Right cardiac atrium (tissue), 5 donors: ENCODE data around the gene LINC00237. TPM values are rescaled to one million over a fixed set of nuclear protein-coding genes. Genes with fewer than 3 reads are reported as not detected.

Source experiments
- ATAC-seq, 2 donors: fragments of 200-7000 bp; cut with Tn5 transposase; one replicate each; pipeline versions ENCODE4 v1.8.0 to v1.9.1; 2020; ENCODE audit warnings: moderate library complexity in 2 of 2, mild to moderate bottlenecking in 1 of 2
- DNase-seq, 3 donors: peaks; one replicate each; pipeline ENCODE4 v3.0.0-alpha.2; 2020
- H3K27ac ChIP-seq: one replicate; pipeline ENCODE4 v1.5.1; 2013; ENCODE audit warnings: mild to moderate bottlenecking, low read length, control low read depth, moderate library complexity
- H3K27me3 ChIP-seq: one replicate; pipeline ENCODE4 v1.6.1; 2013; ENCODE audit not compliant: control insufficient read depth, insufficient read depth
- H3K4me1 ChIP-seq: one replicate; pipeline ENCODE4 v1.6.1; 2013; ENCODE audit warnings: low read length; ENCODE audit not compliant: control insufficient read depth, insufficient read depth
- H3K4me3 ChIP-seq: one replicate; pipeline ENCODE4 v1.5.1; 2013; ENCODE audit warnings: low read length, control low read depth
- H3K9me3 ChIP-seq: one replicate; pipeline ENCODE4 v1.6.1; 2013; ENCODE audit warnings: low read length; ENCODE audit not compliant: control insufficient read depth
- WGBS: extraction: QIAGEN DNeasy Blood & Tissue Kit; methylation state at CpG from one replicate; pipeline ENCODE4 v1.1.7; 2013; 5-methylcytosine and 5-hydroxymethylcytosine counted together
- intact Hi-C, 4 donors: fragments of 100-400 bp; cut with DNase I; formaldehyde crosslinking; loops; one replicate each; pipeline versions ENCODE4 v1.11.0 to v1.14.0; 2022 to 2023
- polyA plus RNA-seq: library from polyadenylated mRNA; stranded (reverse); fragments of 200-250 nt; gene quantifications from one replicate; pipeline ENCODE4 v1.2.3, GENCODE V29; 2013
- total RNA-seq, 4 donors: library from RNA; stranded (reverse); fragmentation: NEBNext Ultra II Directional; extraction: Animal tissue kit (Norgen Biotek cat#: 25700); gene quantifications; one replicate each; pipeline ENCODE4 v1.2.1, GENCODE V29; 2021
- donor health status: healthy with polysubstance abuse.
- donor health status: DM: no; HTN: yes; CAD: no.
- donor health status: DM: no; HTN: no; CAD: no.
- donor health status: DM: no; HTN: yes; CAD: no; lungs with severe emphysema.
- donor health status: DM: yes; HTN: yes; CAD: no.

The LINC00237 gene
- total and polyA plus RNA-seq, 5 donors = not detected

GRCh38 chr20:21124190-21124589, 18.0 kb upstream of the LINC00237 start:
- WGBS = 90% methylated on average over 3 of the region's 3 CpGs
- ATAC-seq (no peak), DNase-seq (no peak)
- no peak overlapping the region for H3K4me3 ChIP-seq
- H3K9me3 ChIP-seq = no peaks in the 10 kb centered on the region
- H3K27me3 ChIP-seq = no peaks in the 10 kb centered on the region
- H3K4me1 ChIP-seq = no peaks in the 10 kb centered on the region
- no peak overlapping the region for H3K27ac ChIP-seq
- intact Hi-C loops = no loop called here

GRCh38 chr20:21118782-21119181, 12.6 kb upstream of the LINC00237 start:
- intact Hi-C loops = no loop called here
- Histone ChIP-seq H3K27me3 (no peaks in the 10 kb centered on the region), H3K4me3 (no peak overlapping the region), H3K27ac (no peak overlapping the region), H3K9me3 (no peaks in the 10 kb centered on the region), H3K4me1 (no peaks in the 10 kb centered on the region)
- ATAC-seq (no peak), DNase-seq (no peak)
- WGBS = 94% methylated on average over 2 of the region's 2 CpGs

GRCh38 chr20:21118138-21118537, 12.0 kb upstream of the LINC00237 start:
- Histone ChIP-seq H3K4me3 (no peak overlapping the region), H3K4me1 (no peaks in the 10 kb centered on the region), H3K9me3 (no peaks in the 10 kb centered on the region), H3K27me3 (no peaks in the 10 kb centered on the region), H3K27ac (no peak overlapping the region)
- intact Hi-C loops = no loop called here
- 65% methylated on average over 4 of the region's 4 CpGs for WGBS
- no peak for DNase-seq
- ATAC-seq = no peak

- H3K4me1 ChIP-seq = no peaks in the 10 kb centered on the region
- H3K4me3 ChIP-seq = no peak overlapping the region
- 75% methylated on average over 4 of the region's 4 CpGs for WGBS
- intact Hi-C loops = no loop called here
- H3K27ac ChIP-seq = no peak overlapping the region
- no peaks in the 10 kb centered on the region for H3K27me3 ChIP-seq
- no peaks in the 10 kb centered on the region for H3K9me3 ChIP-seq
- no peak for ATAC-seq
- no peak for DNase-seq
Observed at GRCh38 chr20:21117521-21117920, 11.4 kb upstream of the LINC00237 start.

GRCh38 chr20:21114584-21114983, 8.4 kb upstream of the LINC00237 start:
- no peak for ATAC-seq
- 86% methylated on average over 15 of the region's 15 CpGs for WGBS

GRCh38 chr20:21113697-21114096, 7.5 kb upstream of the LINC00237 start:
- H3K4me3 ChIP-seq = no peak overlapping the region
- no peaks in the 10 kb centered on the region for H3K4me1 ChIP-seq
- H3K27ac ChIP-seq = no peak overlapping the region
- no peaks in the 10 kb centered on the region for H3K27me3 ChIP-seq
- H3K9me3 ChIP-seq = no peaks in the 10 kb centered on the region
- WGBS = 84% methylated on average over 4 of the region's 4 CpGs
- intact Hi-C loops = no loop called here
- DNase-seq = no peak
- ATAC-seq = no peak

More at GRCh38 chr20:21114584-21114983, 8.4 kb upstream of the LINC00237 start:
- Histone ChIP-seq H3K4me1 (no peaks in the 10 kb centered on the region), H3K27me3 (no peaks in the 10 kb centered on the region), H3K9me3 (no peaks in the 10 kb centered on the region), H3K4me3 (no peak overlapping the region), H3K27ac (no peak overlapping the region)
- intact Hi-C loops = no loop called here
- DNase-seq = no peak

- no peaks in the 10 kb centered on the region for H3K4me1 ChIP-seq
- H3K9me3 ChIP-seq = no peaks in the 10 kb centered on the region
- H3K27me3 ChIP-seq = peaks cover 3% of the 10 kb centered on the region
- intact Hi-C loops = no loop called here
- ATAC-seq (no peak), DNase-seq (no peak)
- no peak overlapping the region for H3K4me3 ChIP-seq
- WGBS = 74% methylated on average over 2 of the region's 2 CpGs
- H3K27ac ChIP-seq = no peak overlapping the region
Observed at GRCh38 chr20:21111416-21111815, 5.3 kb upstream of the LINC00237 start.

GRCh38 chr20:21110811-21111210, 4.7 kb upstream of the LINC00237 start:
- intact Hi-C loops = no loop called here
- WGBS = 61% methylated on average over 1 of the region's 1 CpG
- Histone ChIP-seq H3K9me3 (no peaks in the 10 kb centered on the region), H3K27ac (no peak overlapping the region), H3K27me3 (peaks cover 3% of the 10 kb centered on the region), H3K4me1 (peaks cover under 1% of the 10 kb centered on the region), H3K4me3 (no peak overlapping the region)
- no peak for DNase-seq
- ATAC-seq = no peak

GRCh38 chr20:21109144-21109543, 3.0 kb upstream of the LINC00237 start:
- 94% methylated on average over 2 of the region's 2 CpGs for WGBS
- H3K9me3 ChIP-seq = no peaks in the 10 kb centered on the region
- H3K27me3 ChIP-seq = peaks cover 3% of the 10 kb centered on the region
- no peak overlapping the region for H3K27ac ChIP-seq
- ATAC-seq (no peak), DNase-seq (no peak)
- intact Hi-C loops = no loop called here
- peaks cover 3% of the 10 kb centered on the region for H3K4me1 ChIP-seq
- H3K4me3 ChIP-seq = no peak overlapping the region

GRCh38 chr20:21105429-21106170, 558 bp downstream of the LINC00237 start:
- intact Hi-C loops = no loop called here
- DNase-seq = peak in 1 of 3 donors; percentile 33
- Histone ChIP-seq H3K27me3 (peaks cover 3% of the 10 kb centered on the region), H3K27ac (no peak overlapping the region), H3K4me3 (peak overlapping the region; percentile 39), H3K4me1 (peaks cover 7% of the 10 kb centered on the region), H3K9me3 (no peaks in the 10 kb centered on the region)
- no peak for ATAC-seq
- 2% methylated on average over 50 of the region's 50 CpGs for WGBS

GRCh38 chr20:21104921-21105320, 1.2 kb downstream of the LINC00237 start:
- ATAC-seq = no peak
- Histone ChIP-seq H3K27me3 (peaks cover 3% of the 10 kb centered on the region), H3K4me1 (peaks cover 7% of the 10 kb centered on the region), H3K4me3 (no peak overlapping the region), H3K9me3 (no peaks in the 10 kb centered on the region), H3K27ac (no peak overlapping the region)
- intact Hi-C loops = no loop called here
- 7% methylated on average over 16 of the region's 16 CpGs for WGBS
- DNase-seq = no peak

- intact Hi-C loops = no loop called here
- Histone ChIP-seq H3K27me3 (peaks cover 3% of the 10 kb centered on the region), H3K4me1 (peaks cover 7% of the 10 kb centered on the region), H3K27ac (no peak overlapping the region), H3K4me3 (no peak overlapping the region), H3K9me3 (no peaks in the 10 kb centered on the region)
- ATAC-seq (no peak), DNase-seq (no peak)
- 13% methylated on average over 5 of the region's 5 CpGs for WGBS
Observed at GRCh38 chr20:21104466-21104761, 1.7 kb downstream of the LINC00237 start.
